ENCODE results near the gene UROC1. TPM values are rescaled to one million over a fixed set of nuclear protein-coding genes. Genes with fewer than 3 reads are reported as not detected.
A peak's percentile ranks its signal among the peaks of the same experiment; 100 is the strongest.

The UROC1 gene
- total RNA-seq, 2 experiments from 2014 or later = not detected

GRCh38 chr3:126482503-126483255, 34.9 kb downstream of the UROC1 start:
- intact Hi-C loops (cut with micrococcal nuclease) = no loop called here
- Mint-ChIP-seq H3K27ac (no peak overlapping the region), H3K4me1 (ENCODE audit: low read depth) (peaks cover 11% of the 10 kb centered on the region), H3K4me3 (no peak overlapping the region), H3K27me3 (no peaks in the 10 kb centered on the region), H3K9me3 (no peaks in the 10 kb centered on the region), H3K36me3 (no peaks in the 10 kb centered on the region)
- POLR2A ChIA-PET = no interaction called here
- CTCF ChIA-PET = no interaction called here
- DNase-seq = no peak

DNA sequence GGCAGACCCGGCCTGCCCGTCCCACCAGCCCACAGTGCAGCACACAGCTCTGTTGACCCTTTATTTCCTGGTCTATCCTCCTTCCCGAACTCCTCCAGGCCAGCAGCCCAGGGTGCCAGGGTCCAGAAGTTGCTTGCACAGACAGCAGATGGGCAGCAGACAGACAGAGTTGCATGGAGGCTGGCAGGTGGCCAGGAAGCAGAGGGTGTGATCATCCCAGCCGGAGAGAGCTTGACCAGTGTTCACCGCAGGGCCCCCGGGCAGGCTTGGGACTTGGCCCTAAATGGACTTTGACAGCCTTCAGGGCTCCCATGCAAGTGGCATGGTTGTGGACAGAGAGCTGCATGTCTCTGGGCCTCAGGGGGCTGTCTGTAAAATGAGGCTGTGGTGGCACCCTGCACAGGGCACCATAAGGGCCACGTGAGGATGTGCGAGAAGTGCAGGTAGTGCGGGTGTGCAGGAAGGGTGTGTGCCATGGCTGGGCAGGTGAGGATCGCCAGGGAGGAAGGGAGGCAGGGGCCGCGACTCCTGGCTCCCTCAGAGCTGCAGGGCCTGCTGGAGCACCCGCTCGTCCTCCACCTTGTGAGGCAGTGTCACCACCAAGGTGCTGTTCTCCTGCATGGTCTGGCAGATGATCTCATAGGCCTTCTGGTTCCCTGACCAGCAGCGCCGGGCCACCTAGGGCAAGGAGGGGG, 35.6 kb downstream of the UROC1 start:
- no peak overlapping the region for H3K27ac Mint-ChIP-seq
- no peaks in the 10 kb centered on the region for H3K36me3 Mint-ChIP-seq
- DNase-seq = no peak
- ChIA-PET CTCF (no interaction called here), POLR2A (no interaction called here)
- H3K9me3 Mint-ChIP-seq = no peaks in the 10 kb centered on the region
- H3K27me3 Mint-ChIP-seq = no peaks in the 10 kb centered on the region
- intact Hi-C loops (cut with micrococcal nuclease) = no loop called here
- no peak overlapping the region for H3K4me3 Mint-ChIP-seq
- peaks cover 10% of the 10 kb centered on the region for H3K4me1 Mint-ChIP-seq (ENCODE audit: low read depth)

GRCh38 chr3:126480861-126481260, 36.7 kb downstream of the UROC1 start:
- Mint-ChIP-seq H3K36me3 (no peaks in the 10 kb centered on the region), H3K27ac (no peak overlapping the region), H3K4me1 (ENCODE audit: low read depth) (peaks cover 6% of the 10 kb centered on the region), H3K27me3 (no peaks in the 10 kb centered on the region), H3K4me3 (no peak overlapping the region), H3K9me3 (no peaks in the 10 kb centered on the region)
- ChIA-PET POLR2A (no interaction called here), CTCF (no interaction called here)
- DNase-seq = no peak
- intact Hi-C loops (cut with micrococcal nuclease) = no loop called here

DNA sequence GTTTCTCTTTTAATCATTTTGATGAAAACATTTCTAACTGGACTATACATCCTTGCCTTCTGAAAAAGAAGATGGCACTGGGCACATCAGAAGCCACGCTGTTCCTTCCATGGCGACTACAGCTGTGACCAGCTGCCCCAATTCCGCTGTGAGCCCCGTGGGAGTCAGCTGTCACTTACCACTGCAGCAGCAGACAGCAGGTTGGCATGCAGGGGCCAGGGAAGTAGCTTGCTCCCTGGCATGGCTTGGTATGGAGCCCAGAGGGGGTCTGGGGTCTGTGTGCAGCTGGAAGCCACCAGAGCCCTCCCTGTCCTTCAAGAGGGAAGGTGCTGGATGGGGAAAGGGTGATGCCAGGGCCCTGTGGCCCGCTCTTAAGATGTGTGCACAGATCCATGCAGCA, 37.4 kb downstream of the UROC1 start:
- no peak for DNase-seq
- Mint-ChIP-seq H3K36me3 (no peaks in the 10 kb centered on the region), H3K4me1 (ENCODE audit: low read depth) (peaks cover 6% of the 10 kb centered on the region), H3K9me3 (no peaks in the 10 kb centered on the region), H3K27me3 (no peaks in the 10 kb centered on the region), H3K27ac (no peak overlapping the region), H3K4me3 (no peak overlapping the region)
- POLR2A ChIA-PET = no interaction called here
- CTCF ChIA-PET = no interaction called here
- intact Hi-C loops (cut with micrococcal nuclease) = no loop called here

DNA sequence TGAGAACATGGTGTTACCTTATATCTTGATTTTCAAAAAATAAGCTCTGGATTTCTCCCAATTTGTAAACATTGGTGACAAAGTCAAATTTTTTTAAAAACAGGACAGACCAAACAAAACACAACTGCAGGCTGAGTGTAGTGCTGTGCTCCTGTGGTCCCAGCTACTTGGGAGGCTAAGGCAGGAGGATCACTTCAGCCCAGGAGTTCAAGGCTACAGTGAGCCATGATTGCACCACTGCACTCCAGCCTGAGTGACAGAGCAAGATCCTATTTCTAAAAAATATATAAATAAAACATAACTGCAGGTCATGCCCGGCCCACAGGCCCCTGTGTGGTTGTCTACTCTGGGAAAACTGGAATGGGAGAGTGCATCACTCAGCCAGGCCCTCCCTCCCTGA, 37.9 kb downstream of the UROC1 start:
- intact Hi-C loops (cut with micrococcal nuclease) = loop anchor here (5.0 kb wide), 1 partner anchor 223 kb away; the partner anchor contains the start of gene CHCHD6
- Mint-ChIP-seq H3K27me3 (no peaks in the 10 kb centered on the region), H3K9me3 (no peaks in the 10 kb centered on the region), H3K4me3 (no peak overlapping the region), H3K27ac (no peak overlapping the region), H3K36me3 (no peaks in the 10 kb centered on the region), H3K4me1 (ENCODE audit: low read depth) (peaks cover 8% of the 10 kb centered on the region)
- ChIA-PET CTCF (no interaction called here), POLR2A (no interaction called here)
- no peak for DNase-seq

- no peak for DNase-seq
- CTCF ChIA-PET = no interaction called here
- H3K4me1 Mint-ChIP-seq (ENCODE audit: low read depth) = peaks cover 14% of the 10 kb centered on the region
- H3K27me3 Mint-ChIP-seq = no peaks in the 10 kb centered on the region
- H3K4me3 Mint-ChIP-seq = no peak overlapping the region
- H3K36me3 Mint-ChIP-seq = peaks cover 5% of the 10 kb centered on the region
- intact Hi-C loops (cut with micrococcal nuclease) = loop anchor here (5.0 kb wide), 1 partner anchor 224 kb away; the partner anchor contains the start of gene CHCHD6
- no peaks in the 10 kb centered on the region for H3K9me3 Mint-ChIP-seq
- POLR2A ChIA-PET = no interaction called here
- no peak overlapping the region for H3K27ac Mint-ChIP-seq
These were observed 38.8 kb downstream of the UROC1 start for GRCh38 chr3:126478581-126479310.

GRCh38 chr3:126477061-126477380, 40.6 kb downstream of the UROC1 start:
- CTCF ChIA-PET = no interaction called here
- H3K4me3 Mint-ChIP-seq = no peak overlapping the region

DNA sequence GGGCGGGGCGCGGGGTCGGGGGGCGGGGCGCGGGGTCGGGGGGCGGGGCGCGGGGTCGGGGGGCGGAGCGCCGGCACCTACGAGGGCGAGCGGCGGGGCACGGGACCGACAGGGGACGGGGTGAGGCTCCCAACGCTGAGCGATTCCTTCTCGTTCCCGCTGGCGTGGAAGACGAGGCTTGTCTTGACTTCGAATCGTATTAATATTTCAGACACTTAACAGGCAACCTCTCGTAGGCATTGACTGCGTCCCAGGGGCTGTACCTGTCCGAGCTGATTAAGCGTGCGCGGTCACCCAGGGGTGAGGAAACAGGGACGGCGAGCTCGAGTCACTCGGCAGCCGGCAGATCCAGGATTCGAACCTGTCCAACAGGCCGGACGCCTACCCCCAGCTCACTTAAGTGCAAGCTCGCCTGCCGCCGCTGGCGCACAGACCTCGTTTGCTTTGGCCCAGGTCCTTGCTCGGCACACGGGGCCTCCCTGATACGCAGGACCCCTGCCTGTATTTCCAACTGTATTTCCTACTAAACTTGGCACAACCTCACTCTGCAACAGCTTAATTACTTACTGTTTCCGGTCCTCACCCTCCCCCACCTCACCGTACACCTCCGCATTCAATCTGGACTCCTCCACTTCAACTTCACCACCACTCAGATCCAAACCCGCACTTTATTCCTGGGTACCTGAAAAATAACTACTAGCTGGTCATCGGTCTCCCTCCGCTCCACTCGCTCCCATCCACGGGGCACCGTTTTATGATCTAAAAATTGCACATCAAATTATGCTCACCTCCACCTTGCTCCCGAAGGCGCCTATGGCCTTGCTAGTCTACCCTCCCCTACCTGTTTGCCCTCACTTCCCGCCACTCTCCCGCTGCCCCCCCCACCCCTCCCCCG, 41.2 kb downstream of the UROC1 start:
- Mint-ChIP-seq H3K27ac (peak overlapping the region; percentile 56), H3K27me3 (no peaks in the 10 kb centered on the region), H3K4me3 (peak overlapping the region; percentile 79), H3K9me3 (no peaks in the 10 kb centered on the region), H3K4me1 (ENCODE audit: low read depth) (peaks cover 36% of the 10 kb centered on the region), H3K36me3 (peaks cover 13% of the 10 kb centered on the region)
- DNase-seq = no peak
- intact Hi-C loops (cut with micrococcal nuclease) = loop anchor here (1.0 to 5.0 kb wide), 4 partner anchors 226 to 560 kb away; partner anchors contain the start of genes CHCHD6, PLXNA1 and SLC41A3
- ChIA-PET POLR2A (interaction anchor here (1.1 kb wide), 1 partner anchor 14 kb away, joined by 3 read pairs; no protein-coding TSS in a partner anchor), CTCF (interaction anchor here (1.3 kb wide), 1 partner anchor 46 kb away, joined by 3 read pairs; no protein-coding TSS in a partner anchor)

More at GRCh38 chr3:126477061-126477380, 40.6 kb downstream of the UROC1 start:
- H3K36me3 Mint-ChIP-seq = peaks cover 13% of the 10 kb centered on the region
- peaks cover 32% of the 10 kb centered on the region for H3K4me1 Mint-ChIP-seq (ENCODE audit: low read depth)
- intact Hi-C loops (cut with micrococcal nuclease) = loop anchor here (2.0 to 5.0 kb wide), 3 partner anchors 225 to 506 kb away; partner anchors contain the start of genes CHCHD6, PLXNA1 and SLC41A3
- H3K27me3 Mint-ChIP-seq = no peaks in the 10 kb centered on the region
- H3K27ac Mint-ChIP-seq = no peak overlapping the region
- no peaks in the 10 kb centered on the region for H3K9me3 Mint-ChIP-seq
- DNase-seq = no peak
- POLR2A ChIA-PET = no interaction called here

DNA sequence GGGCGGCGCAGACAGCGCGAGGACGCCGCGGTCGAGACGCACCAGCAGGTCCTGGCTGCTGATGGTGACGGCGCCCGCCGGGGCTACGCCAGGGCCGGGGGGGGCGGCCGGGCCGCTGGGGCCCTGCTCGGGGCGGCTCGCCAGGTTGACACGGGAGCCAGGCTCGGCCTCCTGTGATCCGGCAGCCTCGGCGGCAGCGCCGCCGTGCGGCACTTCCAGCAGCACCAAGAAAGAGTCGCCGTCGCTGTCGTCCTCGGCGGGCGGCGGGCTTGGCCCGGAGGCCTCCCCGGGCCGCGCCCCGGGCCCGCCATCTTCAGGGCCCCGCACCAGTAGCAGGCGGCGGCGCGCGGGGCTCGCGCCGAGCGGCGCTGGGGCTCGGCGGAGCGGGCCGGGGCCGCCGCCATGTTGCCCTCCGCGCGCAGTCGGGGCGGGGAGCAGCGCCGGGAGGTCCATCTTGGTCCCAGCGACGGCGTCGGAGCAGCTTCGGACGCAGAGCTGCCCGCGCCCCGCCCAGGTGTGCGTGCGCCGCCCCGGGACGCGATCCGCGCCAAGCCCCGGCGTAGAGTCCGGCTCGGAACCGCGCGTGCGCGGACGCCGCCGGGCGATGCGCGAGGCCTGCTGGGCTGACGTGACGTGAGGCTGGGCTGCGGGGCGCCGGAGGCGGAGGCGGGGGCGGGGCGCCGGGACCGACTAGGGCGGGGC, 42.0 kb downstream of the UROC1 start, which contains the start of gene ZXDC:
ZXDC (minus strand) TSS at position 479 of the 702 bp plus-strand sequence; CDS start at position 453, 26 bp downstream.
- CTCF ChIA-PET = interaction anchor here (0.8 to 1.3 kb wide), 3 partner anchors 9 to 1071 kb away, joined by 3 read pairs; no protein-coding TSS in a partner anchor
- Mint-ChIP-seq H3K36me3 (peaks cover 21% of the 10 kb centered on the region), H3K27me3 (no peaks in the 10 kb centered on the region), H3K27ac (peak within 1 kb of the TSS; percentile 79), H3K4me1 (ENCODE audit: low read depth) (peaks cover 39% of the 10 kb centered on the region), H3K4me3 (peak within 1 kb of the TSS; percentile 88), H3K9me3 (no peaks in the 10 kb centered on the region)
- intact Hi-C loops (cut with micrococcal nuclease) = loop anchor here (1.0 to 5.0 kb wide), 5 partner anchors 118 to 559 kb away; partner anchors contain the start of genes CHCHD6, KLF15, PLXNA1 and SLC41A3
- DNase-seq = peak; percentile 94
- POLR2A ChIA-PET = interaction anchor here (1.1 kb wide), 1 partner anchor 13 kb away, joined by 3 read pairs; no protein-coding TSS in a partner anchor

GRCh38 chr3:126474498-126475412, 42.8 kb downstream of the UROC1 start:
- Mint-ChIP-seq H3K36me3 (peaks cover 28% of the 10 kb centered on the region), H3K9me3 (no peaks in the 10 kb centered on the region), H3K4me1 (ENCODE audit: low read depth) (peaks cover 41% of the 10 kb centered on the region), H3K27me3 (no peaks in the 10 kb centered on the region), H3K4me3 (peak overlapping the region; percentile 88), H3K27ac (peak overlapping the region; percentile 79)
- ChIA-PET POLR2A (no interaction called here), CTCF (interaction anchor here (0.8 to 1.0 kb wide), 3 partner anchors 8 to 1072 kb away, joined by 3 read pairs; partner anchors contain the start of gene KLF15)
- intact Hi-C loops (cut with micrococcal nuclease) = loop anchor here (1.0 to 5.0 kb wide), 2 partner anchors 117 to 228 kb away; partner anchors contain the start of genes CHCHD6 and KLF15
- DNase-seq = peak; percentile 57
